Effector CD8-positive, alpha-beta T cell (primary cell): ENCODE measurements around the gene DOCK3.

ENCODE experiments used
- DNase-seq: peaks from one replicate; lab custom pipeline; 2025; lab: John Stamatoyannopoulos, UW

Gene DOCK3

DNA sequence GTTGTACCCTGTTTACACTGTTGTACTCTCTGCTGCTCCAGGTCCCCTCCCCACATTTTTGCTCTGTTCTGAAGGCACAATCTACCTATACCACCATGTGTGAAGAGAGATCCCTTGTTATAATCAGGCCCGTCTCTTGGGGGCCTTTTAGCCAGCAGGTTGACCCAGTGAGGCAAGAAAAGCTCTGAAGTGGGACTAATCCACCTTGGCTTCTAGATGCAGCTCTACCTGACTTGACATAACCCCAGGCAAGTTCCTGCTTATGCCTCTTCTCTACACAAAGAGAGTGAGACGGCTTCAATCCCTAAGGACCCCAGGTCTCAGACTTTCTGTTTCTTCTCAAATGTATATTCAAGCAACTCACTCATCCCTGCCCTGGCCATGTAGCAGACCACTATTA lies 653.5 kb downstream of the DOCK3 start:
- no peak for DNase-seq

DNA sequence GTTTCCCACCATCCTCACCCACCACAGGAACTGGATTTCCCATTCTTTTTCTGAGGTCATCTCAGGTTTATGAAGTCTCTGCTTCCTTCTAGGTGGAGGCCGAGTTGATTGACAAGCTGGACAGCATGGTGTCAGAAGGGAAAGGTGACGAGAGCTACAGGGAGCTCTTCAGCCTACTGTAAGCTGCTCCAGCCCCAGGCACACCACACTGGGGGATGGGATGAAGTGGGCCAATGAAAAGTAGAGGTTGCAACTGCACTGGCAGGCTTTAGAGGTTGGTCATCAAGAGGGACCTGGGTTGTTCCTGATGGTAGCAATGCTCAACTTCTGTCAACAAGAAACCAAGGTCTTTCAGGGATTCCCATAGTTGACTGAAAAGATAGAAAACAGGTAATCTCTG lies 655.3 kb downstream of the DOCK3 start:
- DNase-seq: no peak

DNA sequence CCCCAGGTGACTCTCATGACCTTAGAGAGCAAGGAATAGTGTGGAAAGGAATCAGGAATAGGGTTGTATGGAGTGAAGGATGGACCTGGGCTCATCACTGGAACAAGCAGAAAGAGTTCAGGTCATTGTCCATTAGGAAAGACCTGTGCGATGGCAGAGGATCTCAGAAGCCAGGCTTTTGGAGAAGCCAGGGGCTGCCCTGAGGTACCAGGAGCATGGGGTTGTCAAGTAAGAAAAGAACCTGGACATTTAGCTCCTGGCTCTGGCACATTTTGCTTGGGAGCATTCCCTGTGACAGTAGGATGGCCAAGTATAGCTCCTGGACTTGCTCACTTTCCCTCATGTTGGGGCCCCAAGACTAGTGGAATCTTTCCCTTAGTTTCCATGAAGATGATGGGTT lies 657.4 kb downstream of the DOCK3 start:
- DNase-seq: no peak

DNA sequence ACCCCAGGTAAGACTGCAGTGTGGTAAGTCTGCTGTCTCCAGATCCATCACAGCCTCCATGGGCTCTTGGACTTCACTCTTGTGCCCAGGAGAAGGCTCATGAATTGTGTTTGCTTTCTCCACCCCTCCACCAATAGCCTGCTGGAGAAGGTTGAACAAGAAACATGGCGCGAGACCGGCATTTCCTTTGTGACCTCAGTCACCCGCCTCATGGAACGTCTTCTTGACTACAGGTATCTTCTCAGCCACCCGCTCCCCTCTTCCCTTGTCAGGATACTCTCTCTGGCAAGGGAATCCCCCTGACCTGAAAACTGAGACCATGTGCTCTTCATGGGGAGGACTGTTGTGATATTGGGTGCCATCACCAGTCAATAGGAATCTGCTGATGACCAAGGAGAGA lies 658.3 kb downstream of the DOCK3 start:
- no peak for DNase-seq

DNA sequence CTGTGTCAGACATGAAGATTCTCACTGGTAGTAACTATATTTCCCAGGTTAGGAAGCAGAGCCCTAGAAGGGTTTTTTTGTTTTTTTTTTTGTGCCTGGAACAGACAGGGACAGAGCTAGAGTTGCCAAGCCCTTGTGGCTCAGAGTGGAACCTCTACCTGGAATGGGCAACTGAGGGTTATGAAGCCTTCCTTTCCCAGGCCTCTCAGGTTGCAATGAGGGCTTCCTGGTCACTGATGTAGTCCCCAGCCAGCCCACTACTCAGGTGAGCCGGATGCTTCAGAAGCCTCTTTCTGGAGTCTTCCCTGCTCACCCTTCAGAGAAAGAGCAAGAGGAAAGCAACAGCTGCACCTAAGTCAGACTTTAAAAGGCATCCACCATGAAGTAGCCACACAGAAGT lies 661.5 kb downstream of the DOCK3 start:
- no peak for DNase-seq

DNA sequence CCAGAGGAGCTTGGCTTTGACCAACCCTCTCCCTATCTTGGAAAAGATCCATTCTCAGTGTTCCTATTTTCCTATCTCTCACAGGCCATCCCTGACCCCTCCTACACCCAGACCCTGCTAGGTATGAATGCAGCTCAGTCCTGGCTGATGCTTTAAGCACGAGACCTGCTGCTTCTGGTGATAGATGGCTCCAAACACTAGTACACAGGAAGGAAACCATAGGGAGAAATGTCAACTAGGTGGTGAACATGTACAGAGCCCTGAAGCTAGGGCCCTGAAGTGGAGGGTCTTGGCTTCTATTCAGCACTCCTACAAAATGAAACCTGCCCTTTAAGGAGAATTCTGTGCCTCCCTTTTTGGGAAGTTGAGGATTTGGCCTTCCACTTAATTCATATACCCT lies 662.9 kb downstream of the DOCK3 start:
- DNase-seq: no peak

DNA sequence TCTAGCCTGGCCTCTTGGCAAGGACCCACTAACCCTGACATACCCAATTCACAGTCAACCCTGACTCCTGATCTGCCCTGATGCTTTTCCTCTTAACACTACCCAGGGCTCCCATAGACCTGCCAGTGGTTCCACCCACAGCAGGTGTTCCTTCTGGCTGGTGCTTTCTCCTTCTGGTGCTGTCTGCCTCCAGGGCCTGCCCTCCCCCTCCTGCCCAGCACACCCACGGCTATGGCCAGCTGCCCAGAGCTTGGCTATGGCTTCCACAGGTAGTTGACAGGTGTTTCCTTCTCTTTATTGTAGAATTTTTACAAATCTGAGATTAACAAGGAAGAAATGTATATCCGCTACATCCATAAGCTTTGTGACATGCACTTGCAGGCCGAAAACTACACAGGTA lies 663.9 kb downstream of the DOCK3 start:
- DNase-seq: no peak

DNA sequence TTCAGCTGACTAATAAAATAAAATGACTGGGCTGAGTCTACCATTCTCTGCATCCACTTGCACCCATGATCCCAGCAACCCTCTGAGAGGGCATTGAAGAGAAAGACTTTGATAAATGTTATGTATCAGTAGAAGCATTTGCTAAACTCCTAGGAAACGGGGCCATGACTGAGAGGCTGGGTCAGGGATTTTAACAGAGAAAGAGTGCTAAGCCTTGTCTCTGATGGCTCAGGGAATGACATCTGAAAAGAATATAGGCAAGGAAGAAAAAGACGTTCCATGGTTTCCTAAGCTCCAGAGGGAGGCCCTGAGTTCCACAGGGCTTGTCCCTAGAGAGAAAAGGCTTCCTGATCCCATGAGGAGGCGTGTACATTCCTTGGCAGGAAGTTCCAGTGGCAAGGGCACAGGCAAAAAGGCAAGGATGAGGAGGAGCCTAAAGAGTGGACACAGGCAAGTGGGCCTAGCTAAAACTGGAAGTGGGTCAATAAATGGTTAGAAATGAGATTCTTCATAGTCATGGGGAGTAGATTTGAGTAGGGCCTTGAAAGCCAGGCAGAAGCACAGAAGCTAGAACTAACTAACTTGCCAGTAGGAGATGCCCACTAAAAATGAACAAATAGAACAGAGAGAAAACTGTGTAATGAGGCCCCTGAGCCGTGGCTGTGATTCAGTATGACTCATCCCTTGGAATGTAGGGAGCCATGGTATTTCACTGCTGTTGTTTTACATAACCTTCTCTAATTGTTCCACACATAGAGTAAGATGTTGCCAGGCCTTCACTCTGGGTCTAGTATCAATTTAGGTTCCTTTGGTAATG lies 665.5 kb downstream of the DOCK3 start:
- no peak for DNase-seq

DNA sequence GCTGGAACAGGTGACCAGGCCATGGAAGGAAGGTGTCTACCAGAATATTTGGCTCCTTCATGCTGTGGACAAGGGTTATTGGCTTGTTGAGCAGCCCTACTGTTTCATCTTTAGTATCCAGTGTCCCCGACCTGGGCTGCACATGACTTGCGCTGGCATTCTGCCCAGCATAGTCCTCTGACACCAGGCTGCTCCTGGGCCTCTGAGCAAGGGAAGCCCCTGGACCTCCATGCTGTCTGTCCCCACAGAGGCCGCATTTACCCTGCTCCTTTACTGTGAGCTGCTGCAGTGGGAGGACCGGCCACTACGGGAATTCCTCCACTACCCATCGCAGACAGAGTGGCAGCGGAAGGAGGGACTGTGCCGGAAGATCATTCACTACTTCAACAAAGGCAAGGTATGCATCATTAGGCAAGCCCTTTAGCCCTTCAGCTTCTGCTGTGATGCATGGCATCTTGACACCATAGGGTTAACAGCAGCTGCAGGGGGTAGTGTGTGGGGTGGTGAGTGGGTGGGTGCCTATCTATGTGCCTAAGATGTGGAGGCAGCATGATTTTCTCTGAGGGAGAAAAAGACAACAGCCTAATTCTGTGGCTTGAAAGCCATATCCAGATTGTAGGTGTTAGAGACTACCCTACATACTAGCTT lies 666.4 kb downstream of the DOCK3 start:
- no peak for DNase-seq

DNA sequence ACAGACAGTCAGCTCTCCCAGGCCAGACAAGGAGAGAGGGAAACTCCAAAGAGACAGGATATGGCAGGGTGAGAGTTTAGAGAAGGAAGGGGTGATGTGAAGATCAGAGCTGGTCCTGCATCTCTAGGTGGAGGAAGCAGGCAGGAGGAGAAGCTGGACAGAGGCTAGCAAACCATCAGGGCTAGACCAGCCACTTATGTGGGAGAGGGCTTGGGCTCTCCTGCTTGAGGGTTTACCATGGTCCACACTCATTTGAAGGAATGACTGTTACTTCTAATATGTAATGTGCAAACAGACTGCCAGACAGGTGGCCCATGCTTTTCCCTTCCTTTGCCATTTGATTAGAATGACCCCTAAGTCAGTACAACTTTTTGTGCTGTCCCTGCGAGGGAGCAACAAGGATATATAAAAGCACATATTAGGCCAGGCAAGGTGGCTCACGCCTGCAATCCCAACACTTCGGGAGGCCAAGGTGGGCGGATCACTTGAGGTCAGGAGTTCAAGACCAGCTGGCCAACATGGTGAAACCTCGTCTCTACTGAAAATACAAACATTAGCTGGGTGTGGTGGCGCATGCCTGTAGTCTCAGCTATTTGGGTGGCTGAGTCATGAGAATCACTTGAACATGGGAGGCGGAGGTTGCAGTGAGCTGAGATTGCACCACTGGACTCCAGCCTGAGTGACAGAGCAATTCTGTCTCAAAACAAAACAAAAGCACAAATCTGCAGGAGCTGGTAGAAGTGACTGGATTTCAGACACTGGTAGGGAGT lies 669.4 kb downstream of the DOCK3 start:
- no peak for DNase-seq

DNA sequence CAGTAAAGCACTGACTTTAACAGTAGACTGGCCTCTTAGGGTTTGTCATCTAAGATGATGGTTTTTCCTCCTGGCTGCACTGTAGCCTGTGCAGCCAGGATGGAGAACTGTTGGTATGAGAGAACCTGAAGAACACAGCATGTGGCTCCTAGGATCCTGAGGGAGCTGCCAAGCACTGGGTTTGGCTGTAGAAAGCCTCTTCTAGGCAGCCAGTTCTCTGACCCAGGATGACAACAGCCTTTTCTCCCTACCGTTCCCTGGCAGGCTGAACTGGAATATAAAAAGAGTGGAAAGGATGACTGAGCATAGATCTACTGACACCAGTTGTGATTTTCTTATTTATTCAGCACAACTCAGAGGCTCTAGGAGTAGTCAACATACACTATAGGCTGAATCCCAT lies 676.0 kb downstream of the DOCK3 start:
- no peak for DNase-seq

DNA sequence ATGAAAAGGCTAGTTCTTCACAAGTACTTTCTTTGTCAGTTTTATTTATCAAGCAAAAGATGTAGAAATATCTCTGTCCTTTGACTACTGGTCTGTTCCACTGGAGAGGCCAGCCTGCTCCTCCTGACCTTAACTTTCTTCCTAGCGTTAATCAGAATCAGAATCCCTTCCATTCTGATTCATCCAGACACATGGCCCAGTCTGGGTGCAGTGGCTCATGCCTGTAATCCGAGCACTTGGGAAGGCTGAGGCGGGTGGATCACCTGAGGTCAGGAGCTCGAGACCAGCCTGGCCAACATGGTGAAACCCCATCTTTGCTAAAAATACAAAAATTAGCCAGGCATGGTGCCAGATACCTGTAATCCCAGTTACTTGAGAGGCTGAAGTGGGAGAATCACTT lies 678.4 kb downstream of the DOCK3 start:
- no peak for DNase-seq

DNA sequence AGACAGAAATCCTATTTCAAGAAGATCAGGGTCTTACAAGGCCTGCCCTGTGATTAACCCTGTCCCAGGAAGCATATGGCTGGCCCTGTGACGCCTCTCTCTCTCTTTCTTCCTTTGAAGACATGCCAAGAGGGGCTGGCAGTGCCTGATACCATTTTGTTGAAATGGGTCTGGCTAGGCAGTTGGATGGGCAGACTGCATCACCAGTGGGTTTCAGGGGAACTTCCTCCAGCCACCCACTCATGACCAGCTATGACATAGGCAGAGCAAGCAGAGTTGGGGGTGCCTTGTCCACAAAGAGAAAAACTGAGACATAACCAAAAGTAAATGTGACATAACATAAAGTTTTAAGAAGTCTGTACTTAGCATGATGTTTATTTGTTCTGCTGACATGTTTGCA lies 679.0 kb downstream of the DOCK3 start:
- DNase-seq: no peak

DNA sequence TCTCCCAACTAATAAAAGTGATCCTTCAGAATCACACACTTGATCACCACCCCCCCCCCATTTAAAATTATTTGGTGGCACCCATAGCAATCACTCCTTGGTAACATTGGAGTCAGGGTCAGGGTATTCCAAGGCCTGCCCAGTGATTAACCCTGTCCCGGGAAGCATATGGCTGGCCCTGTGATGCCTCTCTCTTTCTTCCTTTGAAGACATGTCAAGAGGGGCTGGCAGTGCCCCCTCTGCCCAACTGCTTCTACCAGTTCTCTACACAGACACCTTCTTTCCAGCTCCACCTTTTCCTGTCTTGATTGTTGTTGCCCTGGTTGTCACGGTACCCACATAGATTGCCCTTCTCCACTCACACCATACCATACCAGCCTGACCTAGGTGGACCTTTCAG lies 679.4 kb downstream of the DOCK3 start:
- DNase-seq: no peak

DNA sequence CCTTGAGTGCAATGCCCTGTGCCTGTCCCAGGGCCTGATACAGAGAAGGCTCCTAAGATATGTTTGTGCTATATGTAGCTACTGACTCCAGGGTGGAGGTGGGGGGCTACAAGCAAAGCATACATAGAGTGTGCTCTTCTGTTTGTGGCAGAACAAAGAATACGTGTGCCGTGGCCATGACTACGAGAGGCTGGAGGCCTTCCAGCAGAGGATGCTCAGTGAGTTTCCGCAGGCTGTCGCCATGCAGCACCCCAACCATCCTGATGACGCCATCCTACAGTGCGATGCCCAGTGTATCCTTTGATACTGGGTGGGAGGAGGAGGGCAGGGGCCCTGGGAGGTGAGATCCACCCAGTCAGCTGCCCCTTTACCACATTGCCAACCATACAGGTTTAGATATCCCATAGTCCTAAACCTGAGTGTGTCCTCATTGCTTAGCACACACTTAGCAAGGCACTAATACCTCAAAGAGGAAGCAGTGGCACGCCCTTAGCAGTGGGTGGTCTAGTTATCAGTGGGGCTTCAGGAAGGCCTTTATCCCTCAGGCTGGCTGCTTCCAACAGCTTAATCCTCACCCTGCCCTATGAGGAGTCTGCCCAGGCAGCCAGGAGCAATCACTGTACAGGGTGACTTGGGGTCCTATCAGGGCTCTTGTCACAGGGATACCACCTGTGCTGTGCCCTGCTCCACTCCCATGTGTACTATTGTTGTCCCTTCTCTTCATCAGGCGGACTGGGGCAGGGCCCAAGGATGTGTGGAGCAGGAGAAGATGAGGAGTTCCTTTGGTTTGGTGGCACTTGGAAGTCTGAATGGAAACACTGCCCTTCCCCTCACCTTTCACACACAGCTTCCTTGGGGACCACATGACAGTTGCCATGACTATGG lies 680.2 kb downstream of the DOCK3 start:
- DNase-seq: no peak

DNA sequence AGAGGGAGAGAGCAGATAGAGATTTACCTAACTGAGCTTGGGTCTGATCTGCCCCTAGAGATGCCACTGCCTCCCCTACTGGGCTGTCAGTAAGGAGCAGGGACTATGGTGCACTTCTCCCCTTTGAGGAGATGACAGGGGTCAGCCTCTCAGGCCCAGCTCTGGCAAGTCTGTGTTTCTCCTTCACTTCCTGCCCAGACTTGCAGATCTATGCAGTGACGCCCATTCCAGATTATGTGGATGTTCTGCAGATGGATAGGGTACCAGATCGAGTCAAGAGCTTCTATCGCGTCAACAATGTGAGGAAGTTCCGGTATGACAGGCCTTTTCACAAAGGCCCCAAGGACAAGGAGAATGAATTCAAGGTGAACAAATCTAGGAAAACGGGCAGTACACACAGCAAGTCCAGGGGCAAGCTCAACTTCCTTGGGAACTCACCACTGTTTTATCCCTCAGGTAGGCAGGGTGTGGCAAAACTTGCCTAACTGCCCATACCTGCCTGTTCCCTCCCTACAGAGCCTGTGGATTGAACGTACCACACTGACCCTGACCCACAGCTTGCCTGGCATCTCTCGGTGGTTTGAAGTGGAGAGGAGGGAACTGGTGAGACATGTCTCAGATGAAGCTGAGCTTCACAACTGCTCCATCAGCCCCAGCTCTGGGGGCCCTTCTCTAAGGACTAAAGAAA lies 681.3 kb downstream of the DOCK3 start:
- DNase-seq: no peak

DNA sequence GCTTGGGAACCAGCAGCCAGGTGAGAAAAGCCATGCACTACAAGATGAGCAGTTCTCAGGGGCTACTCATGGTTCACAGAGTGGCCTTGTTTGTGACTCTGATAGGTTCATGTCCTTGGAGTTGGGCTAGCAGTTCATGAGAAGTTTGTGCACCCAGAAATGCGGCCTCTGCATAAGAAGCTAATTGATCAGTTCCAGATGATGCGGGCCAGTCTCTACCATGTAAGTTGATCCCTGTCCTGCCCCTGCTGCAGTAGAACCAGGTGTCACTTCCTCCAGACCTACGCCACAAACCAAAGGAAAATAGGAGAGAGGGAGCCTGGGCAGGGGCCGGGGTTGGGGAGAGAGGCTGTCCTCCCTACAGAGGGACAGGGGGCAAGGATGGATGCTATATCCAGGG lies 683.1 kb downstream of the DOCK3 start:
- DNase-seq: no peak

DNA sequence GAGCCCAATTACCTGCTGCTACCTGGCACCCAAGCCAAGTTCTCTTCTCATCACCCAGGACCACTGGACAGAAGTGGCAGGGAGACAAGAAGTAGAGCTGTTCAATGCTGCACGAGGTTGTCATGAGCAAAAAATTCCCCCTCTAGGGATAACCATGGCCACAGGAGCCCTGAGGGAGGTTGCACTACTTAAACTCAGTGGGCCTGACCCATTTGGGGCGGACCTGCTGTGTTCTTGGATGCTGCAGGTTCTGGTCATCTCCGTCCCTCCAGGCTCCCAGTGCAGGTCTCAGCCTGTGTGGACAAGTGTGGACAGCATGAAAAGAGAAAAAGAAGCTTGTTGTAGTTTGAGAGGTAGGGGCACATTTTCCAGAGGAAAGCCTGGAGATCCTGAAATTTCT lies 684.3 kb downstream of the DOCK3 start:
- DNase-seq: no peak

DNA sequence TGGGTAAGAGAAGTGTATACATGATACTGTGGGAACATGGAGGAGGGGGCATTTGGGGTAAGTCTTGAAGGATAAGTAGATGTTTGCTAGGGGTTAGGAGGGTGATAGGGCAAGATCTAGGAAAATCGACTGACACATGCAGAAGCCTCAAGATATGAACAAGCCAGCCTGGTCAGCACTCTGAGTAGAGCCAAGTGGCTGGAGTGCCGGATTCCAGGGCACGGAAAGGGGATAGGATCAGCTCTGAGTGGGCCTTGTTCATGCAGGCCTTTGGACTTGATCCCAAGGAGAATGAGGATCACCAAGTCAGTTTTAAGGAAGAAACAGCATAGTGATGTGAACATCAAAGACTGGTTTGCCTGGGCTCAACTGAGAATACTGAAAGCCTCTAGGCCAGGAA lies 686.1 kb downstream of the DOCK3 start:
- DNase-seq: no peak

DNA sequence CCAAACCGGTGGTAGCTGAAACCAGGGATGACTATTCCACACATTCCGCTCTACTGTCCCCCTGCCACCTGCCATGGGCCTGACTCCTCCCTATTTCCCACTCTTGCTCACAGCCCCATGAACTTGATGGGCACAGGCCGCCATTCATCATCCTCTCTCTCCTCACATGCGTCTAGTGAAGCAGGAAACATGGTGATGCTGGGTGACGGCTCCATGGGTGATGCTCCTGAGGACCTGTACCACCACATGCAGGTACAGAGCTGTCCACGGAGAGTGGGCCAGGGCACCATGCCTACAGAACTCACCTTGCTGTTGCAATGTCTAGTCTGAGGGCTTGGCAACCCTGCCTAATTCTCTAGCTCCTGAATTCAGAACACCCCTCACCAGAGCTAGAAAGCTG lies 687.0 kb downstream of the DOCK3 start:
- DNase-seq: no peak

DNA sequence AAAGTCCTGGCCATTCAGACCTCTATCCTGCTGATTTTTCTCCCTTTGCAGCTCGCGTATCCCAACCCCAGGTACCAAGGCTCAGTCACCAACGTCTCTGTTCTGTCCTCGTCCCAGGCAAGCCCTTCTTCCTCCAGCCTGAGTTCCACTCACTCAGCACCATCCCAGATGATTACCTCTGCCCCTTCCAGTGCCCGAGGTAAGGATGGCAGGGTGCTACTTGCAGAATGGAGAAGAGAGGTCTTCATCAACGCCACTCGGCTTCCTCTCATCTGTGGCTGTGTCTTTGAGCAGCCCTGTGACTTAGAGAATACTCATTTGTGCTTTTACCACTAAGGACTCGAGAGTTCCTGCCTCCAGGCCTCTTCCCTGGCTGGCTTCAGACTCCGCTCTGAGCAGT lies 687.7 kb downstream of the DOCK3 start:
- no peak for DNase-seq
